AG04449 (cell line): ENCODE results near the gene KCNJ15.

Source experiments
- CTCF ChIA-PET: fragments of 350-600 bp; formaldehyde crosslinking; extraction: SDS; loops from one replicate; lab custom pipeline; 2021; ENCODE audit warnings: antibody characterized with exemption; lab: Yijun Ruan, JAX
- POLR2A ChIA-PET: fragments of 400-600, 350-600 bp; formaldehyde crosslinking; extraction: SDS; loops from one replicate; lab custom pipeline; 2020; ENCODE audit warnings: antibody characterized with exemption, inconsistent platforms; lab: Yijun Ruan, JAX
- DNase-seq: peaks from one replicate; pipeline ENCODE4 v3.0.0-alpha.2; 2010; ENCODE audit warnings: low read depth, low spot score
- H3K4me3 ChIP-seq: 2 replicates; pipeline ENCODE4 v1.5.1; 2011; ENCODE audit warnings: low read depth, mild to moderate bottlenecking, control low read depth, low read length
- TF ChIP-seq, protein P1 (sequence below): IDR thresholded peaks from one replicate; pipeline ENCODE4 v1.5.1; 2011; ENCODE audit warnings: mild to moderate bottlenecking, moderate library complexity, low read length, control low read depth, inconsistent platforms; ENCODE audit not compliant: insufficient read depth; ENCODE audit errors: missing control alignments

Gene KCNJ15

DNA sequence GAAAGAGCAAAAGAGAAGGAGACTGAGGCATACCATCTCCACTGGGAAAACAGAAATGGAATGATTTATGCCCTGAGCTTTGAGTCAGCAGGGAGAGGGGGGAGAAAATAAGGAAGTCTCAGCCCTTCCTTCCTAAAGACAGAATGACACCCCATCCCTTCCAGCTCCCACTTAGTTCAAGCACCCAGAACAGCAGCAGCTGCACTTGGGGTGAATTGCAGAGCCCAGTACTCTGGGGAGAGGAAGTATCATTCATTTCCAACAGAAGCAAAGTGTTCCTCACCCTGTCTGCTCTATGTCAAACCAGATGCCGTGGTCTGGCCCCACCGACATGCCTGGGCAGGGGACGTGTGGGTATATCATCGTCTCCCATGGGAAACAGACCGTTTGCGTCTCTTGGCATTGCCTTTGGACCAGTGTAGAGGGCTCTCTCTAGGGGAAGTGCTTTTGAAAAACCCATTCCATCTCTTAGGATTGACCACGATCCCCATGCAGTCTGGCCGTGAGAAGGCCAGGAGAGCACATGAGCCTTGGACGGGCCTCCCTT lies 1.1 kb upstream of the KCNJ15 start:
- no peak for DNase-seq
- H3K4me3 ChIP-seq: no peak overlapping the region
- ChIA-PET CTCF (no interaction called here), POLR2A (interaction anchor here (1.1 kb wide), 1 partner anchor 182 kb away, joined by 3 read pairs; no protein-coding TSS in a partner anchor)
- TF ChIP-seq, protein P1, sequence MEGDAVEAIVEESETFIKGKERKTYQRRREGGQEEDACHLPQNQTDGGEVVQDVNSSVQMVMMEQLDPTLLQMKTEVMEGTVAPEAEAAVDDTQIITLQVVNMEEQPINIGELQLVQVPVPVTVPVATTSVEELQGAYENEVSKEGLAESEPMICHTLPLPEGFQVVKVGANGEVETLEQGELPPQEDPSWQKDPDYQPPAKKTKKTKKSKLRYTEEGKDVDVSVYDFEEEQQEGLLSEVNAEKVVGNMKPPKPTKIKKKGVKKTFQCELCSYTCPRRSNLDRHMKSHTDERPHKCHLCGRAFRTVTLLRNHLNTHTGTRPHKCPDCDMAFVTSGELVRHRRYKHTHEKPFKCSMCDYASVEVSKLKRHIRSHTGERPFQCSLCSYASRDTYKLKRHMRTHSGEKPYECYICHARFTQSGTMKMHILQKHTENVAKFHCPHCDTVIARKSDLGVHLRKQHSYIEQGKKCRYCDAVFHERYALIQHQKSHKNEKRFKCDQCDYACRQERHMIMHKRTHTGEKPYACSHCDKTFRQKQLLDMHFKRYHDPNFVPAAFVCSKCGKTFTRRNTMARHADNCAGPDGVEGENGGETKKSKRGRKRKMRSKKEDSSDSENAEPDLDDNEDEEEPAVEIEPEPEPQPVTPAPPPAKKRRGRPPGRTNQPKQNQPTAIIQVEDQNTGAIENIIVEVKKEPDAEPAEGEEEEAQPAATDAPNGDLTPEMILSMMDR: no peak

DNA sequence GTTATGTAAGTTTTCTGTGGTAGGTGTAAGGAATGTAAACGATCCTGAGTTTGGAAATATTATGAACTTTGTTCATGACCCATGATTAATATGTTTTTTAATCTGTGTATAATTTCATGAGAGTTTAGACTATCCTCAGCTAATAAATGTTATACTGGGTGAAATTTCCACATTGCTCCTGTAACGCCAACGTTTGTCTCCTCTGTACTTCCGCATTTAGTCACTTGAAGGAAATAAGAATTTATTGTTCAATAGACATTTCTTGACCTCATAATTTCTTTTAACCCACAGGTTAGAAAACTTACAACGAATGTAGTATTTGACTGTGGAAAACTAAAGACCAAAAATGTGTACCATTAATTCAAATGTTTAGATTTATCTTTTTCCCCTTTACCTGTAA lies 876 bp downstream of the KCNJ15 start:
- POLR2A ChIA-PET: no interaction called here
- no peak for DNase-seq
- CTCF ChIA-PET: no interaction called here
- no peak overlapping the region for H3K4me3 ChIP-seq
- TF ChIP-seq, protein P1: no peak

DNA sequence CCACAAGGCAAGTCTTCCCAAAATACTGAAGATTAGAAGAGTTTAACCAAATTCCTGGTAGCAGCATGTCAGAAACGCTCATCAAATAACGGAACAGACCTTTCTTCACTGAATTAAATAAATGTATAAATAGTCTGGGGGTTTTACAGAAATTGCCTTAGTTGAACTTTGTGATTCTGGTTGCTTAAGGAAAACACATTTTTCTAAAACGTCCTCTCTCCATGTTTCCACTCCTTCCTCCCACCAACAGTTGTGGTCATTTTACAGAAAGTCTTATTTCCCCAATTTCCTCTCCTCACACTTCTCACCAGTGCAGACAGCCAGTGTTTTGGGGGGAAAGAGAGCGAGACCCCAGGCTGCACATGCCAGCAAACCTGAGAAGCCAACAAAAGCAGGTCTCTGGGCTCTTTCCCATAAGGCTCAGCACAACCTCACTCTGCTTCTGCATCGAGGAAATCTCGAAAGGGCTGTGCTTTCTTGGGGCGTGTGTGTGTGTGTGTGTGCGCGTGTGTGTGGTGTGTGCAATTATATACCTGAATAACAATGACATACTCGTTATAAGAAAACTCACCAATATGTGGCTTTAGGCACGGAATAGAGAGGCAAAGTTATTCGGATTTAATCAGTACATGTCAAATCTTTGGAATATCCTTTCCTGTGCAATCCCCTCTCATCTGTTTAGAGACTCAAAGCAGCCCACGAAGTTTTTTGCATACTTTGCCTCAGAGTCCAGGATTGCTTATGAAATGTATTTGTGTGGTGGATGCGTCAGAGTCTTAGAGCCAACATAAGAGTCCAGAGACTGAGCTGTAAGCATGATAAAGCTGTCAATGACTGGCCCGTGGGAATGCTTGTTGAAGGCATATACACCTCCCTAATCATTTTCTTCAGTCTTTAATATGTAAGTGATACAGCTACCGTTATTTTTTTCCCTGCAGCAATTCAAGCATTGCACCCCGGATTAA lies 2.0 kb downstream of the KCNJ15 start:
- H3K4me3 ChIP-seq: no peak overlapping the region
- ChIA-PET POLR2A (no interaction called here), CTCF (no interaction called here)
- TF ChIP-seq, protein P1: no peak
- DNase-seq: peak; percentile 54

DNA sequence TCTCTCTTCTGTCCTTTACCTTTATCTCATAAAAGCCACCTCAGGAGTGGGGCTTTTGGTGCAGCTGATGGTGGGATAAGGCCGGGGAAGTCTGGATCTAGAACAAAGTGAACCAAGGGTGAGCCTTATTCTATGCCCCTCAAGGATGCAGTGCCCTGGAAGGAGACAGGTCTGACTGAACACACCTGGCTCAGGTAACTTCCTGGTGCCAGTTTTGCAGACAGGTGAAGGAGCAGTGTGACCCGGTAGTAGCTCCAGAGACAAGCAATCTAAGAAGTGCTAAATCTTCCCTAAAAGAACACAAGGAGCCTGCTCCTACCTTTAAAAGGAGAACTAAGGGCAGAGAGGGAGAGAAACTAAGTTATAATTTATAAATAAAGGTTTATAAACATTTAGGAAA lies 2.9 kb downstream of the KCNJ15 start:
- no peak overlapping the region for H3K4me3 ChIP-seq
- POLR2A ChIA-PET: no interaction called here
- CTCF ChIA-PET: no interaction called here
- no peak for DNase-seq
- TF ChIP-seq, protein P1: no peak

DNA sequence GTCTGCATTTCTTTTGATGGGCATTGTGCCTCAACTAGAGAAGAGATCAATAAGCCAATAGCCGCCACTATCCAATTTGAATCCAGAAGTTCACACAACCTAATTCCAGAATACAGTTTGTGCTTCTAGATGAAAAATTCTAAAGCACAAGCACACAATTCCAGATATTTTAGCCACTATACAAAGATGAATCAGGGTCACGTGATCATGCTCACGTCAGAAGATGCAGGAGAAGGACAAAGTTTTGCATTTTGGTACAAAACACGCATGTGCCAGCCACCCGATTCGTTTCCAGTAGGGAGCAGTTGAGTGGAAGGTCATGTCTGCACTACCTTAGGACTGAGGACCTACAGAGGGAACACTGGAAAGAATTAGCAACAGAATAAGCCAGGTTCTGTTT lies 3.6 kb downstream of the KCNJ15 start:
- DNase-seq: no peak

DNA sequence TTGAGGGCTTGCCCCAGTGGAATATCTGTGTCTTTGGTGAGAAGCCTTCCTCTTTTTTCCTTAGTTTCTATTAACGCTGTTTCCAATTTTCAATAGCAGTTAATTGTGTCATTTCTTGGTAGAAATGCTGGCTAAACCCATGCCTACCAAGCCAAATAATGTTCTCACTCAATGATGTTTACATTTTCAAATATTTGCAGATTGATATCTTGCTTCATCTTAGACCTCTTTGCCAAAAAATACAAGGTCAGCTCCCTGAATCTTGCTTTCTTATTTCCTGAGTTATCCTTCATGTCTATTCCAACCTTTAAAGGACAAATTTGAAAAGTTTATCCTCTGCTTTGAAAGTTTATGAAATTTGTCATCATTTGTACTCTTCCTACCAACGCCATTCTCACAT lies 5.1 kb downstream of the KCNJ15 start:
- TF ChIP-seq, protein P1: no peak
- ChIA-PET POLR2A (no interaction called here), CTCF (interaction anchor here (1.4 kb wide), 1 partner anchor 587 kb away, joined by 3 read pairs; no protein-coding TSS in a partner anchor)
- DNase-seq: no peak
- H3K4me3 ChIP-seq: no peak overlapping the region

More for the DNA sequence above, 3.6 kb downstream of the KCNJ15 start:
- H3K4me3 ChIP-seq: no peak overlapping the region
- ChIA-PET POLR2A (no interaction called here), CTCF (no interaction called here)
- TF ChIP-seq, protein P1: no peak
